HK-2 (cell line): ENCODE data around the gene ITPRIPL2.

Experiments
- DNase-seq: peaks from one replicate; pipeline ENCODE4 v3.0.0-alpha.2; 2018; ENCODE audit not compliant: unreplicated experiment

Gene ITPRIPL2

DNA sequence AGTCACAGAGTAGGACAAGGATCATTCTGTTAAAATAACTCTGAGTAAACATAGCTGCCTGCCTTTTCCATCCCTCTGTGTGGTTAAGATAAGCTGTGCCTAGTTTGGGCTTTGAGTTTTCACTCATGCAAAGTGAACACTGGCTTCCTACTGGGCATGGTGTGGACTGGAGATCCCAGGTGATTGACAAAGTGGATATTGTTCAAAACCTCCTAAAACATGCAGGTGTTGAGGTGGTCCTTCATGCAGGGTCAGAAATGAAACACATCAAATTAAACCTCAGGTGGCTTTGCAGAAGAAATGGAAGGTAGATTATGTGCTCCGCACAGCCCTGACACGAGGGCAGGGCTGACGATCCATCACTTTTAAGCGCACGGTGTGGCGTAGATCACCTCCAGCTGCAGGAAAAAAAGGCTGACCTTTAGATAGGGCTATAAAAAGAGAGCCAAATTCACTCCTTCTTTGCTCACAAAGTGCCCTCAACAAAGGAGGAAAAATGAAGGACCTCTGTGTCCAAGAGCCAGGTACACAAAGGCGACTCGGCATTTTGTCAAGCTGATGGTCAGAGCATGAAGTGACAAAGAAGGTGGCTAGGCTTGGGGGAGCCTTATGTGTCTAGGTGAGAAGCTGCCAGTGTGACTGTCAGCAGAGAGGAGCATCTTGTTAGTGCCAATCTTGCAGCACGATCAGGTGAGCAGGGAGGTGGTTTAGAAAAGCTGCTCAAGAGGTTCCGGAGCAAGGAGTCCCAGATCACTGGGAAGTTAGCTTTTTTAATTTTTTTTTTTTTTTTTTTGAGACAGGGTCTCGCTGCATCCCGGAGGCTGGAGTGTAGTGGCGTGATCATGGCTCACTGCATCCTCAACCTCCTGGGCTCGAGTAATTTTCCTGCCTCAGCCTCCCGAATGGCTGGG is 19.9 kb upstream of the ITPRIPL2 start:
- no peak for DNase-seq

DNA sequence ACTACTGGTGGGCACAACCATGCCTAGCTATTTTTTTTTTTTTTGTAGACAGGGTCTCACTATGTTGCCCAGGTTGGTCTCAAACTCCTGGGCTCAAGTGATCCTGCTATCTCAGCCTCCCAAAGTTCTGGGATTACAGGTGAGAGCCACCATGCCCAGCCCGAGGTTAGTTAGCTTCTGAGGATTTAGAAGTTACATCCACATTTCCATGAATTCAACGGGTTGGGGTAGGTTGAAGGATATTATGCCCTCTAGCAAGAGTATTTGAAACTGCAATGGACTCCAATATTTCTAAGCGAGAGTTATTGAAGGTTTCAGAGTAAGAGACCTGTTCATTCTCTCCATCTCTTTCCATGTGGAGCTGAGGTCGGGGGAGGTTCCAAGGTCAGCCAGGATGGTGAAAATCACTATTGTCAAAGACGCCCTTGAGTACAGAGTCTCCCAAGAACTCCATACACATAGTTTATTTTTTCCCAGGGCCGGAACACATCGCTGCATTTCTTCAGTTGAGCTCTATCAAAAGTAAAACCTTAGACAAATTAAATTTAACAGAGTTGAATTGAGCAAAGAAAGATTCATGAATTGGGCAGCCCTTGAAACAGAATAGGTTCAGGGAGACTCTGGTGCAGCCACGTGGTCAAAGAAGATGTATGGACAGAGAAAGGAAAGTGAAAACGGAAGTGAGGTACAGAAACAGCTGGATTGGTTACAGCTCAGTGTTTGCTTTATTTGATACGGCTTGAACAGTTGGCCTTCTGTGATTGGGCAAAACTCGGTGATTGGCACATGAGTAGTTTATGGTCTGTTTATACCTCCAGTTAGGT is 19.0 kb upstream of the ITPRIPL2 start:
- no peak for DNase-seq

DNA sequence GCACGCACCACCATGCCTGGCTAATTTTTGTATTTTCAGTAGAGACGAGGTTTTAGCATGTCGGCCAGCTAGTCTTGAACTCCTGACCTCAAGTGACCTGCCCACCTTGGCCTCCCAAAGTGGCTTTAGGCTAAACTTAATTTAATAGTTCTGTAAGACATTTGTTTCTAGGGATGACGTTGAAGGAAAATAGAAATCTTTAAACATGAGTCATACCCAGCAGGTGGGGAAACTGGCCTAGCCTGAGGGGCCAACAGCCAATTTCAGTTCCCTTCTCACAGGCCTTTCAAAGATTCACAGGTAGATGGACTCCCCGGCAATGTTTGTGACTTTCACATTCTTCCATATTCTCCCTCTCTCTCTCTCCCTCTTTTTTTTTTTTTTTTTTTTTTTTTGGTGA is 18.1 kb upstream of the ITPRIPL2 start:
- DNase-seq = no peak

DNA sequence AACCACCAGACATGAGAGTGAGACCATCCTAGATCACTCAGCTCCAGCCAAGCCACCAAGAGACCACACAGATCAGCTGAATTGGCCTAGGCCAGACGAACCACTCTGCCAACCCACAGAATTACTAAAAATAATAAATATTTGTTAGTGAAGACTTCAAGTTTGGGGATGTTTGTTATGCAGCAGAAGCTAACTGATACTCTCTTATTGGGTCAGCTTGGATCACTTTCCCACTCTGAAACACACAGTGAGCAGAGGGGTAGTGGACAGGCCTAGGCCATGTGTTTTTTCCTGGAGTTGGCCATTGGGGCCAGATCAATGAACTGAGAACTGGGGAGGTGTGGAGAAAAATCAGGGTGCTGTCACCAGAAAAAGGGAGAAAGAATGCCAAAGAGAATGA is 15.6 kb upstream of the ITPRIPL2 start:
- no peak for DNase-seq

DNA sequence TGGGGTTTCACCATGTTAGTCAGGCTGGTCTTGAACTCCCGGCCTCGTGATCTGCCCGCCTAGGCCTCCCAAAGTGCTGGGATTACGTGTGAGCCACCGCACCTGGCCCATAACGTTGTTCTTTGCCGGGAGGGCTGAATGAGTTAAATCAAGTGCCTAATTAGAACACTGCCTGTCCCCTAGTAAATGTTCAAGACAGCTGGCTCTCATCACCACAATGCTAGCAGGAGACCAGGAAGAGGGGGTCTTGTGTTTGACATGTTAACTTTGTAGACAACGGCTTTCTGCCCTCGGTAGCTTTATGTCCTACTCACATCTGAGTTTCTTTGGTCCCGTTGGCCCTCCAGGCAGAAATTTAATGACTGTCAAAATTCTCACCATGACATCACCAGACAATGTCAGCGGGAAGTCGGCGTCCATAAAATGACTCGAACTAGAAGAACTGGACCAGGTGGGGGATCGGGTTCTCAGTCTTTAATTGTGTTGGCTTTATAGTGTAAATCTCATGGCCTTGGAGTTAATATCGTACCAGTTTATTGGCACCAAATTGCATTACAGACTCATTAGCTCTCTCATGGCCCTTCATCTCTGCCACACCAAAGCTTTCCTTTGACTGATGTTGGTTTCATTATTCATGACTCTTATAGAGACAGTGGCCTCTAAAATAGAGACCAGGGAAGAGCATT is 11.4 kb upstream of the ITPRIPL2 start:
- no peak for DNase-seq

DNA sequence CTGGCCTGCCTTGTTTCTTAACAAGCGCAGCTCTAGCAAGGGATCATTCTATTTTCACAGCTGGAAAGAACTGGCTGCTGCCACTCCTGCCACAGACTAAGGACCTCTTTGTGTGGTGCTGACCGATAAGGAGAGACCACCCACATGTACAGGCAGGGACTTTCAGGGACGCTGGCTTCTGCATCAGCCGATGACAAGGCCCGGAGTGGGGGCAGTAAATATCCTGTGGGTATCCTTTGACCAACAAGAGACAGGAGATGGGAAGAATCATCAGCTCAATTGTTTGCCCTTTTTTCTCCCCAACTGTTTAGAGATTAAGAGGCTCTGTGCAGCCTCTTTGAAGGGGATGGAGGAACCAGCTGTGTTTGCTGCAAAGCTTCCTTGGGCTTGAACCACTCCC is 9.2 kb upstream of the ITPRIPL2 start:
- no peak for DNase-seq

DNA sequence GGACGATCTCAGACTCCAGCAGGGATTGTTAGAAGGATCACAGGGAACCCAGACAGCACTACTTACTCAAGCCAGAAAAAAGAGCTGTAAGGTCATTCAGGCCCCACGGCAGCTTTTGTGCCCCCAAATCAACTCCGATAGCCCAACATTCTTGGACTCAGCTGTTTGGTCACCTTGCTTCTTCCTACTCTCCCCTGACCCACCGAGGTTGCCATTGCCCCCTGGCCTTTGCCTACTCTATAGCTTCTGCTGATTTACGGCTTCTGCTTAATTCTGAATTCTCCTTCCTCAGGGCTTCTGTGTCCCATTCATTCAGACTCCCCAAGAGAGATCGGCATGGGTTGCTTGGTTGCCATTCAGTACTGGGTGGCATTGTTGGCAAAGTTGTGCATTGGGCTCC is 8.6 kb upstream of the ITPRIPL2 start:
- DNase-seq = no peak

DNA sequence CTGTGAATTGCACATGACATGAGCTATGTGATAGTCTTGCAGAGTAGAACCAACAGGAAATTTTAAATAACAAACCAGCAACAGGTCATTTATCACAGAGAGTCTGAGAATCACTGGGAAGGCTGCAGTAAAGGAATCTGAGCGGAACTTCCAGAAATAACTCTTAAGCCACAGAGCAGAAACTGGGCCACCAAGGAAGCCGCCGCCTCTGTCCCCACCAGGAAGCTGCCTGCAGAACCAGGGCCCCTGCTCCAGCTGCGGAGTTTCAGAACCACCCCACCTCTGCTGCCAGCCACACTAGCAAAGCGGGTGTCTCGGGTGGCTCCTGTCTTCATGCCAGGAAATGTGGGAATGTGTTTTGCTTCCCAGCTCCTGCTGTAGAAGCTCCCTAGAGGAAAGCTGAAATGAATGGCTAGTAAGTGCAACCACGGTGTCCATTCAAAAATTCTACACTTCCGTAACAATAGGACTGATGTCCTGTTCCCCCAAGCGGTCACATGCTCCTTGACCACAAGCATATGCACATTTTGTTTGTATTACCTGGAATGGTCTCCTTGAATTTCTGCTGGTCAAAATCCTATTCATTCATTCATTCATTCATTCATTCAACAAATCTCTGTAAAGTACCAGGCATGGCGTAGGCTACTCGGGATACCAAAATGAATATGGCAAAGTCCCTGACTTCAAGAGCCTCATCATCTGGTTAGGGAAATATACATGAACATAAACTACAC is 7.7 kb upstream of the ITPRIPL2 start:
- DNase-seq = no peak

DNA sequence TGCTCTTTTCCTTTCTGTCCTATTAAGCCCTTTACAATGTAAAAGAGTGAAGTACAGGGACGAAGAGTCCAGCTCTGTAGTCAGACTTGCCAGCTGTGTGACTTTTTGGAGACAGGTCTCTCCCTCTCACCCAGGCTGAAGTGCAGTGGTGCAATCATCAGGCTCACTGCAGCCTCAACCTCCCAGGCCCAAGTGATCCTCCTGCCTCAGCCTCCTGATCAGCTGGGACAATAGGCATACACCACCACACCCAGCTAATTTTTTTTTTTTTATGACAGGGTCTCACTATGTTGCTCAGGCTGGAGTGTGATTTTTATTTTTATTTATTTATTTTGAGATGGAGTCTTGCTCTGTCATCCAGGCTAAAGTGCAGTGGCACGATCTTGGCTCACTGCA is 7.1 kb upstream of the ITPRIPL2 start:
- DNase-seq = no peak

DNA sequence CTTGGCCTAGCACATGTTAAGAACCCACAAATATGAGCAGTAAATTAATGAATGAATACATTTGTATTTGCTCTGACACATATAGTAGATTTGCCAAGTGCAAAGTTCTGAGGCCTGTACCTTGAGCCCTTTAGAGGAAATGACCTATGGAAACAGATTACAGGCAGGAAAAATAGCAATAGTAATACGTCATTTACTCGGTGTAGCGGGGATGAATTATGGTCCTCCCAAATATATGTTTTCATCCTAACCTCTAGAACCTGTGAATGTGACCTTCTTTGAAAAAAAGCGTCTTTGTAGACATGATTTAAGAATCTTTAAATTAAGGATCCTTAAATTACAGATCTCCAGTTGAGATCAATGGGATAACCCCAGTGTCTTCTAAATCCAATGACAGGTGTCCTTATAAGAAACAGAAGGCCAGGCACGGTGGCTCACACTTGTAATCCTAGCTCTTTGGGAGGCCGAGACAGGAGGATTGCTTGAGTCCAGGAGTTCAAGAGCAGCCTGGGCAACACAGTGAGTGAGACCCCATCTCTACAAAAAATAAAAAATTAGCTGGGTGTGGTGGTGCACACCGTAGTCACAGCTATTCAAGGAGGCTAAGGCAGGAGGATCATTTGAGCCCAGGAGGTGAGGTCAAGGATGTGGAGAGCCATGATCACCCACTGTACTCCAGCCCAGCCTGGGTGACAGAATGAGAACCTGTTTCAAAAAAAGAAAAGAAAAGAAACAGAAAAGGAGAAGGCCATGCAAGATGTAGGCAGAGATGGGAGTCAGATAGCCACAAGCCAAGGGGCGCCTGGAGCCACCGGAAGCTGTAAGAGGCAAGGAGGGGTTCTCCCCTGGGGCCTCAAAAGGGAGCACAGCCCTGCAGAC is 5.1 kb upstream of the ITPRIPL2 start:
- DNase-seq = no peak

DNA sequence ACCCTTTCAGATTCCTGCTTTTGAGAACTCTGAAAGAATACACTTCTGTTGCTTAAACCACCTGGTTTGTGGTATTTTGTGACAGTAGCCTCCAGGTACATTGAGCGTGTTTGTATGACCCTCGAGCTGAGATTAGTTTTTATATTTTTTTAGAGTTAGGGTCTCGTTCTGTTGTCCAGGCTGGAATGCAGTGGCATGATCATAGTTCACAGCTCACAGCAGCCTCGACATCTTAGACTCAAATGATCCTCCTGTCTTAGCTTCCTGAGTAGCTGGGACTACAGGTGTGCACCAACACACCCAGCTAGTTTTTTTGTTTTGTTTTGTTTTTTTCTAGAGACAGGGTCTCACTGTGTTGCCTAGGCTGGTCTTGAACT is 4.5 kb upstream of the ITPRIPL2 start:
- no peak for DNase-seq

DNA sequence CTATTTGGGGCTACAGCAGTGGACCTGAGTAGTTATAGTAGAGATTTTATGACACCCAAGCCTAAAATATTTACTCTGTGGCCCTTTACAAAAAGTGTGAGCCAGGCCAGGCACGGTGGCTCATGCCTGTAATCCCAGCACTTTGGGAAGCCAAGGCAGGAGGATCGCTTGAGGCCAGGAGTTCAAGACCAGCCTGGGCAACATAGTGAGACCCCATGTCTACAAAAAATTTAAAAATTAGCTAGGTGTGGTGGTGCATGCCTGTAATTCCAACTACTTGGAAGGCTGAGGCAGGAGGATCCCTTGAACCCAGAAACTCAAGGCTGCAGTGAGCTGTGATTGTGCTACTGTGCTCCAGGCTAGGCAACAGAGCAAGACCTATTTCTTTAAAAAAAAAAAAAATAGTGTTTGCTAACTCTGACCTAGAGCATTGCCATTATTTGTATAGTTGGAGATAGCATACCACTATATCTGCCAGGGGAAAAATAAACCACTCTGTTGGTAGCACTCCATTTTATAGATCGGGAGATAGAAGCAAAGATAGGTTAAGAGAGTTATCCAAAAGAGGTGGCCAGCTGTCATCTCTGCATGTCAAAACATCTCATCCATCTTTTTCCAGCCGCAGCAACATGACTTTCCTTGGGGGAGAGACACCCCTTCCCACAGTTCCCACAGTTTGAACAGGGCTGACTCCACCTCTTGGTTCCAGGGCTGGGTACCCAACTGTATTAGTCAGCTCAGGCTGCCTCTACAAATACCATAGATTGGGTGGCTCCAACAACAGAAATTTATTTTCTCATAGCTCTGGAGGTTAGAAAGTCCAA is 3.0 kb upstream of the ITPRIPL2 start:
- no peak for DNase-seq

DNA sequence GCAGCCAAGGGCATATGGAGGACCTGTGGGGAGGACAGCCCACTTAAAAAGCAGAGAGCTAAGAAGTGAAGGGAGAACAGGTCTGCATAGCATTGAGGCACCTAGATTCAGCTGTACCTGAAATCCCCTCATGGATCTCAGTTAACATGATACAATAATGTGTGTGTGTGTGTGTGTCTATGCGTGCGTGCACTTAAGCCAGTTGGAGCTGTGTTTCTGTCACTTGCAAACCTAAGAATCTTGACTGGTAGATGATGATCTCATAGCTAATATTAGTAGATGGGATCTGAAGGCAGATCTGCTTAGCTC is 1.7 kb upstream of the ITPRIPL2 start:
- no peak for DNase-seq

DNA sequence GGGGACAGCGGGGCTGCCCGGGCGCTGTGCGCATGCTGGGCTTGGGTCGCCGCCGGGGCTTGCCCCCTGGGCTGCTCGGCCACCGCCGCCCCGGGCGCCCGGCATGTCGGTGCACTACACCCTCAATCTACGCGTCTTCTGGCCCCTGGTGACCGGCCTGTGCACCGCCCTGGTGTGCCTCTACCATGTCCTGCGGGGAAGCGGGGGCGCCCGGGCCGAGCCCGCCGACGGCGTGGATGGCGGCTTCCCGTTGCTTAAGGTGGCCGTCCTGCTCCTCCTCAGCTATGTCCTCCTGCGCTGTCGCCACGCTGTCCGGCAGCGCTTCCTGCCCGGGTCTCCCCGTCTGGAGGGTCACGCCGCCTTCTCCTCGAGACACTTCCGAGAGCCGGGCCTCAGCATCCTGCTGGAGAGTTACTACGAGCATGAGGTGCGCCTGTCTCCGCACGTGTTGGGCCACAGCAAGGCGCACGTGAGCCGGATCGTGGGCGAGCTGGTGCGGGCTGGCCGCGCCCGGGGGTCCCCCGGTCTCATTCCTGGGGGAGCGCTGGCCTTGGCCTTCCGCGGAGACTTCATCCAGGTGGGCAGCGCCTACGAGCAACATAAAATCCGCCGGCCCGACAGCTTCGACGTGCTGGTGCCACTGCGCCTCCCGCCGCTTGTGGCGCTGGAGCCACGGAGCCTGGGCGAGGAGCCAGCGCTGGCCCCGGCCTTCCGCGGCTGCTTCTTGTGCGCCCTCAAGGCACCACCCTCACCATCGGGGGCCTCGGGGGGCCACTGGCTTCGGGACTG is 789 bp downstream of the ITPRIPL2 start:
- no peak for DNase-seq

DNA sequence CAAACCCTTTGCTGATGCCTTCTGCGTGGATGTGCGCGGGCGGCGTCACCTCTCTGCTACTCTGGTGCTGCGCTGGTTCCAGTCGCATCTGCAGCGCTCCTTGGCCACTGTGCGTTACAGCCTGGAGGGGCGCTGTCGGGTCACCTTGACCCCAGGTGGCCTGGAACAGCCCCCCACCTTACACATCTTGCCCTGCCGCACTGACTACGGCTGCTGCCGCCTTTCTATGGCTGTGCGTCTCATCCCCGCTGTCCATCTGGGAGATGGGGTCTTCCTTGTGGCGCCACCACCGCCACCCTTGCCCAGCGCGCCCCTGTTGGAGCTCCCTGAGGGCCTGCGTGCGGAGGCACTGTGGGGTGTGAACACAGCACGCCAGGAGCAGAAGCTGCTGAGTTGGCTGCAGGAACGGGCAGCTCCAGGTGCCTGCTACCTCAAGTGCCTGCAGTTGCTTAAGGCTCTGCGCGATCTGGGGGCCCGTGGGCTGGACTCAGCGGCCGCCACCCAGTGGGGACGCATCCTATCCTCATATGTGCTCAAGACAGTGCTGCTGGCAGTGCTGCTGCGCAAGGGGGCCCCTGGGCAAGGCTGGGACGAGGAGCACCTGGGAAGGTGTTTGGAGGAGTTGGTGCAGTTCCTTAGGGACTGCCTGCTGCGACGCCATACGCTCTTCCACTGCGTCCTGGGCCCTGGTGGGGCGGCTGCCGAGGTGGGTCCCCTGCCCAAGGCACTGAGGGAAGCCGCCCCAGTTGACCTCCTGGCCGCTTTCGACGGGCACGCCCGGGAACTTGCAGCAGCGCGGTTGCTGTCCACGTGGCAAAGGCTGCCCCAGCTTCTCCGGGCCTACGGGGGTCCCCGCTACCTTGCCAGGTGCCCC is 1.6 kb downstream of the ITPRIPL2 start:
- DNase-seq = no peak

DNA sequence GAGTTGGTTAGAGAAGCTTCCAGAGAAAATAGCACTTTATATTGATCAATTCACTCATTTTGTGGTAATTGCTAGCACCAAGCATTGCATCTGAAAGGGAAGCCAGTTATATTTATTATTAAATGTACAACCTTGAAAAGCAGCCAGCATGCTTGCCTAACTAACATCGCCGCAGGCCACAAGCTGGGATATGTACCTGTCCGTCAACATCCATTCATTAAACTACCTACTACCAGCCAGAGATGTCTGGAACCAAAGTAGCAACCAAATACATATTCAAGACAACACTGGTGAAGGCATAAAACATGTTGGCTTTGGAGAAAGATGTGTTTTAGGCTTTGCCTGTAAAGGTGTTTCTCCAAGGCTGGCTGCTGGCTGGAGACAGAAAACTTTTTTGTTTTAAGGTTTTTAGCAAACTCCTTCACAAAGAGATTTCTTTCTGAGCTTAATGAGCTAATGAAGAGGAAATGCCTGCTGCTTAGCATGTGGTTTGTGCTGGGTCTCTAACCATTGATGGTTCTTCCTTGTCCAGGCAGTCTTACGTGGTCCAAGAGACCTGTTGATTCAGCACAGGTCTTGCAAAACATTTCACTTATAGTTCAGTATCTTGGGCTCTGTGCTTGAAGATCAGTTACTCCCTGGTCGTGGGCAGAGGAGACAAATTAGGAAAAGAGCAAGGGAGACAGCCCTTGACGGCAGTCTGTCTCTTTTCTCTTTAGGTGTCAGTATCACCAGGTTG is 3.1 kb downstream of the ITPRIPL2 start:
- DNase-seq = no peak

DNA sequence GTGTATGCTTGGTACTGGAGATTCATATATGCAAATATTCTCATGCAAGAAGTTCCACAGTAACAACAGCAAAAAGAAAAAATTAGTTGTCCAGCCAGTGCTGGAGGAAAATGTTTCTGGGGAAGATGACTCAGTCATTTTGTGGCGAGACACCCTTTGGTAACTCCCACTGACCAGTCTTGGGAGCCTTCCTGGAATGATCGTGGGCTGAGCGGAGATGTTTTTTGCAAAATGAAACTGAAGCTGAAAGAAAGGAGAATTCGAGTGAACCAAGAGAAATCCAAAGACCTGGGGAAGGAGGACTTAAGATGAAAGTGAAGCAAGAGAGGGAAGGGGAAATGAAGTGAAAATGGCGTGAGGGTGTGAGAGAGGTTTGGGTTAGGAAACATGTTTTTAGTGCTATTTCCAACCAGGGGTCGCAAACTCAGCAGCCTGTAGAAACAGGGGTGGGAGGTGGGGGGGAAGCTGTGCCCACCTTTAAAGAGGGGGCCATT is 5.2 kb downstream of the ITPRIPL2 start:
- peak; percentile 20 for DNase-seq
